ENCODE measurements around the gene FBF1. TPM values are rescaled to one million over a fixed set of nuclear protein-coding genes. Genes with fewer than 3 reads are reported as not detected.

FBF1 gene
- polyA plus RNA-seq, 1 donor from 2014 or later = 13.5 TPM

- Histone ChIP-seq H3K9ac (ENCODE audit: low read length) (no peak overlapping the region), H3K79me2 (replicated peaks; ENCODE audit: insufficient read depth, low read length) (no peaks in the 10 kb centered on the region), H3K36me3 (ENCODE audit: insufficient read depth, low read length) (no peaks in the 10 kb centered on the region), H3K4me2 (ENCODE audit: low read length) (no peak overlapping the region), H3F3A (ENCODE audit: insufficient read depth, low read length, poor library complexity, severe bottlenecking) (no peaks in the 10 kb centered on the region), H2AFZ (ENCODE audit: low read depth, low read length) (no peak overlapping the region), H4K20me1 (ENCODE audit: insufficient read depth) (no peaks in the 10 kb centered on the region), H3K4me3 (ENCODE audit: low read length) (no peak overlapping the region), H3K27ac (ENCODE audit: low read length) (no peak overlapping the region), H3K9me3 (ENCODE audit: low read length) (no peaks in the 10 kb centered on the region), H3K9me2 (ENCODE audit: insufficient read depth, low read length) (no peaks in the 10 kb centered on the region), H3K27me3 (ENCODE audit: insufficient read depth, low read depth, low read length) (no peaks in the 10 kb centered on the region)
- no peak for TF ChIP-seq MXI1 (conservative IDR thresholded peaks at IDR 0.05; ENCODE audit: poor library complexity, severe bottlenecking)
- TF ChIP-seq EZH2 (IDR thresholded peaks at IDR 0.05; ENCODE audit: borderline replicate concordance, insufficient read depth, low read length, poor library complexity, severe bottlenecking) = no peak
- no peak for TF ChIP-seq SMC3 (conservative IDR thresholded peaks at IDR 0.05; ENCODE audit: poor library complexity)
- TF ChIP-seq RAD21 (conservative IDR thresholded peaks at IDR 0.05) = no peak
- no peak for TF ChIP-seq CTCF (IDR thresholded peaks at IDR 0.05; ENCODE audit: poor library complexity, severe bottlenecking)
- TF ChIP-seq EP300 (conservative IDR thresholded peaks at IDR 0.05; ENCODE audit: poor library complexity, severe bottlenecking) = no peak
- no peak for TF ChIP-seq TAF1 (IDR thresholded peaks at IDR 0.05; ENCODE audit: low read depth)
- no peak for TF ChIP-seq POLR2AphosphoS5 (IDR thresholded peaks at IDR 0.05)
- no peak for TF ChIP-seq REST (IDR thresholded peaks at IDR 0.05; ENCODE audit: borderline replicate concordance)
Measured at GRCh38 chr17:75901727-75902126, 39.1 kb downstream of the FBF1 start.

GRCh38 chr17:75900691-75901533 is 39.9 kb downstream of the FBF1 start:
- H3K9ac ChIP-seq (ENCODE audit: low read length) = no peak overlapping the region
- no peaks in the 10 kb centered on the region for H3F3A ChIP-seq (ENCODE audit: insufficient read depth, low read length, poor library complexity, severe bottlenecking)
- H3K4me3 ChIP-seq (ENCODE audit: low read length) = no peak overlapping the region
- H3K4me2 ChIP-seq (ENCODE audit: low read length) = no peak overlapping the region
- H3K36me3 ChIP-seq (ENCODE audit: insufficient read depth, low read length) = no peaks in the 10 kb centered on the region
- H3K27ac ChIP-seq (ENCODE audit: low read length) = no peak overlapping the region
- no peak overlapping the region for H2AFZ ChIP-seq (ENCODE audit: low read depth, low read length)
- H3K9me3 ChIP-seq (ENCODE audit: low read length) = no peaks in the 10 kb centered on the region
- no peaks in the 10 kb centered on the region for H3K79me2 ChIP-seq (replicated peaks; ENCODE audit: insufficient read depth, low read length)
- H3K27me3 ChIP-seq (ENCODE audit: insufficient read depth, low read depth, low read length) = no peaks in the 10 kb centered on the region
- H3K9me2 ChIP-seq (ENCODE audit: insufficient read depth, low read length) = no peaks in the 10 kb centered on the region
- TF ChIP-seq MXI1 (conservative IDR thresholded peaks at IDR 0.05; ENCODE audit: poor library complexity, severe bottlenecking) (no peak), EZH2 (IDR thresholded peaks at IDR 0.05; ENCODE audit: borderline replicate concordance, insufficient read depth, low read length, poor library complexity, severe bottlenecking) (no peak), RAD21 (conservative IDR thresholded peaks at IDR 0.05) (no peak), REST (IDR thresholded peaks at IDR 0.05; ENCODE audit: borderline replicate concordance) (no peak), POLR2AphosphoS5 (IDR thresholded peaks at IDR 0.05) (no peak), TAF1 (IDR thresholded peaks at IDR 0.05; ENCODE audit: low read depth) (no peak), EP300 (conservative IDR thresholded peaks at IDR 0.05; ENCODE audit: poor library complexity, severe bottlenecking) (no peak), CTCF (IDR thresholded peaks at IDR 0.05; ENCODE audit: poor library complexity, severe bottlenecking) (no peak)
- no peaks in the 10 kb centered on the region for H4K20me1 ChIP-seq (ENCODE audit: insufficient read depth)
